Measurements from ENCODE around the gene LBH. TPM values are rescaled to one million over a fixed set of nuclear protein-coding genes. Genes with fewer than 3 reads are reported as not detected.

Gene LBH
- polyA plus RNA-seq, 1 of the 3 experiments (the other 2 are of a cell fraction): 22.8 TPM

GRCh38 chr2:30300456-30301221, 69.3 kb downstream of the LBH start:
- Histone ChIP-seq H4K20me1 (ENCODE audit: insufficient read depth) (no peaks in the 10 kb centered on the region), H3K9ac (peak overlapping the region; percentile 62), H3F3A (replicated peaks; ENCODE audit: insufficient read depth) (peaks cover 12% of the 10 kb centered on the region), H3K4me3 (ENCODE audit: low read depth in 2 of 2, low read length in 1 of 2) (no peak overlapping the region; a peak in 1 of 4 replicates), H3K9me3 (no peaks in the 10 kb centered on the region), H3K27ac (ENCODE audit: low read depth in 2 of 2, low read length in 1 of 2) (peak overlapping the region; percentile 84 to 87), H3K36me3 (replicated peaks in 1 of 2; ENCODE audit: control insufficient read depth in 1 of 2, insufficient read depth in 2 of 2, low read length in 1 of 2) (no peaks in the 10 kb centered on the region), H3K4me2 (peak overlapping the region; percentile 48), H3K79me2 (ENCODE audit: insufficient read depth) (no peaks in the 10 kb centered on the region), H3K27me3 (ENCODE audit: insufficient read depth) (no peaks in the 10 kb centered on the region), H2AFZ (ENCODE audit: low read depth) (0 out of 2 replicates have a peak overlapping the region, but pooled peaks have one; percentile 2), H3K9me2 (no peaks in the 10 kb centered on the region), H3K4me1 (ENCODE audit: control insufficient read depth in 1 of 2, insufficient read depth in 2 of 2, low read depth in 1 of 2, low read length in 1 of 2) (peaks cover 27 to 35% of the 10 kb centered on the region in 2 experiments)
- CTCF ChIA-PET: interaction anchor here (0.6 to 1.5 kb wide), 7 partner anchors 13 to 411 kb away, joined by 3 to 4 read pairs (median 3); no protein-coding TSS in a partner anchor
- DNase-seq: peak; percentile 69
- POLR2A ChIA-PET: interaction anchor here (1.2 kb wide), 1 partner anchor 121 kb away, joined by 4 read pairs; no protein-coding TSS in a partner anchor
- WGBS (ENCODE audit: low lambda C conversion rate): 17% methylated on average over 6 of the region's 6 CpGs
- TF ChIP-seq RAD21 (IDR thresholded peaks at IDR 0.05; ENCODE audit: low read length) (no peak), ZBTB33 (IDR thresholded peaks at IDR 0.05; ENCODE audit: borderline replicate concordance, low read depth) (no peak), CHD2 (IDR thresholded peaks at IDR 0.05; ENCODE audit: low read length, partially characterized antibody) (peak; percentile 4), EP300 (IDR thresholded peaks at IDR 0.05; ENCODE audit: borderline replicate concordance in 1 of 2, low read depth in 1 of 2, low read length in 1 of 2) (peak; percentile 58 to 93), PBX3 (IDR thresholded peaks at IDR 0.05) (peak; percentile 89), RCOR1 (IDR thresholded peaks at IDR 0.05; ENCODE audit: low read length) (peak; percentile 80), MXI1 (IDR thresholded peaks at IDR 0.05; ENCODE audit: low read depth, low read length) (peak; percentile 19; the same call in 1 of the 2 replicates), TAF1 (IDR thresholded peaks at IDR 0.05; ENCODE audit: borderline replicate concordance, low read depth, low read length) (no peak), SIN3A (IDR thresholded peaks at IDR 0.05; ENCODE audit: borderline replicate concordance, low read depth, low read length) (no peak), NFIC (IDR thresholded peaks at IDR 0.05; ENCODE audit: borderline replicate concordance) (peak; percentile 82), YY1 (IDR thresholded peaks at IDR 0.05; ENCODE audit: low read depth) (no peak), FOXJ3 (CRISPR knock-in tag; IDR thresholded peaks at IDR 0.05) (no peak), FOXM1 (IDR thresholded peaks at IDR 0.05; ENCODE audit: low read depth) (0 out of 2 replicates have a peak, but pooled peaks have one; percentile 50), SMC3 (IDR thresholded peaks at IDR 0.05; ENCODE audit: low read depth, low read length) (no peak), CTCF (IDR thresholded peaks at IDR 0.05) (no peak), USF2 (IDR thresholded peaks at IDR 0.05; ENCODE audit: borderline replicate concordance, low read depth, low read length) (no peak), EZH2phosphoT487 (IDR thresholded peaks at IDR 0.05; ENCODE audit: borderline replicate concordance, low read depth) (no peak), IRF3 (IDR thresholded peaks at IDR 0.05; ENCODE audit: low read depth, low read length) (no peak), MEF2A (IDR thresholded peaks at IDR 0.05; ENCODE audit: borderline replicate concordance, low read depth) (peak; percentile 93), RXRA (IDR thresholded peaks at IDR 0.05; ENCODE audit: borderline replicate concordance, low read depth) (peak; percentile 65; the same call in 1 of the 2 replicates), NRF1 (IDR thresholded peaks at IDR 0.05; ENCODE audit: low read depth, low read length) (no peak), TCF12 (IDR thresholded peaks at IDR 0.05) (peak; percentile 98), ELF1 (IDR thresholded peaks at IDR 0.05) (no peak), MAX (IDR thresholded peaks at IDR 0.05; ENCODE audit: low read depth) (no peak), JUND (IDR thresholded peaks at IDR 0.05) (peak; percentile 76), GATA2 (CRISPR knock-in tag; IDR thresholded peaks at IDR 0.05) (no peak)

Measured in SK-N-SH (cell line).